CD4-positive, alpha-beta T cell treated with Interleukin-21 for 1 hour (primary cell): ENCODE results near the gene INPP5A.
"Not testable (repeated sequence)": the region's sequence is repeated elsewhere in the genome, so short reads cannot be mapped to it uniquely, and the experiment has no call there.

Experiments used
- DNase-seq: peaks from one replicate; pipeline ENCODE4 v3.0.0-alpha.2; 2020

The INPP5A gene

DNA sequence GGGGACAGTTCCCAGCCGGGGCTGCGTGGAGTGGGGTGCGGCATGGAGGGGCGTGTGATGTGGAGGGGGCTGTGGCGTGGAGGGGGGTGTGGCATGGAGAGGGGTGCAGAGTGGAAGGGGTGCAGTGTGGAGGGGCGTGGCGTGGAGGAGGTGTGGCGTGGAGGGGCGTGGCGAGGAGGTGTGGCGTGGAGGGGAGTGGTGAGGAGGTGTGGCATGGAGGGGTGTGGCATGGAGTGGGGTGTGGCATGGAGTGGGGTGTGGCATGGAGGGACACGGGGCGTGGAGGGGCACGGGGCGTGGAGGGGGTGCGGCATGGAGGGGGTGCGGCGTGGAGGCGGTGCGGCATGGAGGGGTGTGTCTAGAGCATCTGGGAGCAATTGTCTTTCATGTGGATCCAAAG, 214.8 kb downstream of the INPP5A start:
- no peak for DNase-seq

DNA sequence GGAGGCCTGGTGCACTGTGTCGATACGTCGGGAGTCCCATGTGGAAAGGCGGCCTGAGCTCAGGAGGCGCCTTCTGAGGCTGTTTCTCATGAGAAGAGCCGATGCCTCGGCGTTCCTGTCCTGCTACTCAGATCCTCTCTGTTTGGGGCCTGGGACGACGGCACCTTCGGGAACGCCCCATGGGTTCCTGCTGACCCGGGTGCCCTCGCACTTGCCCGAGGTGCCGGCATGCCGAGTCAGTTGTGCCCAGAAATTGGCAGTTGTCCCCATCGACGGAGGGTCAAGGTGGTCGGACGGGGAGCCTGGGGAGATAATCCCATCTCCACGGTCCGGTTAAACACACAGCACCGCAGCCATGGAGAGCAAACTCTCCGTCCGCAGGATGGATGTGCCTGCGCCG, 215.4 kb downstream of the INPP5A start:
- no peak for DNase-seq

DNA sequence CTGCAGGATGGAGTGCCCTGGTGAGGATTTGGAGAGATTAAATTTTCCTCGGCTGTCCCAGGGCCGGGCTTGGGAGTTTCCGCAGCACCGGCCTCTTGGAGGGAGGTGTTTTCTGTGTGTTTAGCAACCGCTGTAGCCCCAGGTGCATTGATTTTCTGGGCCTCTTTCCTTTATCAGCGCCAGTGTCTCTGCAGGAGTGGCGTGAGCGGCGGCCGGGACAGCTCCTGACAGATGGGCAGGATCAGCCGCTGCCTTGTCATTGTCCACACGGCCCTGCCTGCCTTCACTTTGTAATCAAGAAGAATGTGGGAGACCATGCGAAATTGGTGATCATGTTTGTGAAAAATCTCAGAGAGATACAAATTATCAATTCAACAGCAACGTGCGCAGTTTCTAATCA, 216.0 kb downstream of the INPP5A start:
- DNase-seq = no peak

DNA sequence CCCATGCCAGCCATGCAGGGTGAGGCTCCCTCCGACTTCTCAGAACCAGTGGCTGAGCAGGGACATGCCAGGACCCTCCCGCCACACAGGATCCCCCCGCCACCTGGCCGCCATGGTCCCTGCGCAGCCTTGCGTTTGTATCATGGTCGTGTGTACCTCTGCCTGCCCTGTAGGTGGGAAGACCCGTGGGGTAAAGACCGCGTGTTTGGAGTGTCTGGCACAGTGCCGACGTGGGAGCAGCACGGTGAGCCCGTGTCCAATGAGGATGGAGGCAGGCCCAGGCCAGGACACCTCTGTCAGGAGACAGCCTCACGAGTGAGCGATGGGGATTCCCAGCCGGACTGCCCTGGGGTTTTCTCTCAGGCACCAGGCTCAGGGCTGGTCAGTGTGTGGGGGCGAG, 216.5 kb downstream of the INPP5A start:
- DNase-seq = no peak

DNA sequence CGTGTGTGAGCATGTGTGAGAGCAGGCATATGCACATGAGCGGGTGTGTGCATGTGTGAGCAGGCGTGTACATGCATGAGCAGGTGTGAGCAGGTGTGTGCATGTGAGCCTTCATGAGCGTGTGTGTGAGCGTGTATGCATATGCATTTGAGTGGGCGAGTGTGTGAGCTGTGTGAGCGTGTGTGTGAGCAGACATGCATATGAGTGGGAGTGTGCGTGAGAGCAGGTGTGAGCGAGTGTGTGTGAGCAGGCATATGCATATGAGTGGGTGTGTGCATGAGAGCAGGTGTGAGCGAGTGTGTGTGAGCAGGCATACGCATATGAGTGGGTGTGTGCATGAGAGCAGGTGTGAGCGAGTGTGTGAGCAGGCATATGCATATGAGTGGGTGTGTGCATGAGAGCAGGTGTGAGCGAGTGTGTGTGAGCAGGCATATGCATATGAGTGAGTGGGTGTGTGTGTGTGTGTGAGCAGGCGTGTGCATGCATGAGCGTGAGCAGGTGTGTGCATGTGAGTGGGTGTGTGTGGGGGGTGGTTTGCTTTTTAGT, 217.7 kb downstream of the INPP5A start:
- no peak for DNase-seq

DNA sequence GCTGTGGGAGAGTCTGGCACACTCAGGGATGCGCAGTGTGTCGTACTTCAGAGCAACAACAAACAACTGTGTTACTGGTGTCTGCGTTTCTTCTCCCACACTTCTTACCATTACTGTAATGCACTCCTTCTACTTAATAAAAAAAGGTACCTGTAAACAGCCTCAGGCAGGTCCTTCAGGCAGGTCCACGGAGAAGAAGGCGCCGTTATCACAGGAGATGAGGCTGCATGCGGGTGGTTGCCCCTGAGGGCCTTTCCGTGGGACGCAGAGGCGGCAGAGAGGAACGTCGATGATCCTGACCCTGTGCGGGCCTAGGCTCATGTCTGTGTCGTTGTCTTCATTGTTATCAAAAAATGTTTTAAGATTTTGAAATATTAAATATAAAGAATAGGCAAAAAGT, 219.0 kb downstream of the INPP5A start:
- no peak for DNase-seq

DNA sequence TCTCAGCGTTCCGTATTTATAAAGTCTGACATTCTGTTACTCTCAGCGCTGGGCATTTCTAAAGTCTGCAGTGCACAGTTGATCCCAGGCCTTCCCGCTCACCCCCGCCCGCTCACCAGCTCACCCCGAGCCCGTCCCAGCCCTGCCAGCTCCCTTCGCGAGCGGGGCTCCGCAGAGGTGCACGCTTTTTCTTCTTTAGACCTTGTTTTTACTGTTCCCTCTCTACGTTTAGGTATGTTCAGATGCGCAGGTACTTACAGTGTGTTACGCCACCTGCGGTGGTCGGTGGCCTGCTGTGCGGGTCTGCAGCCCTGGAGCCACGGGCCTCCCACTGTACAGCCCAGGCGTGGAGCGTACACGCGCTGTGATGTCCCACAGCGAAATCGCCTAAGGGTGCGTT, 219.6 kb downstream of the INPP5A start:
- no peak for DNase-seq

DNA sequence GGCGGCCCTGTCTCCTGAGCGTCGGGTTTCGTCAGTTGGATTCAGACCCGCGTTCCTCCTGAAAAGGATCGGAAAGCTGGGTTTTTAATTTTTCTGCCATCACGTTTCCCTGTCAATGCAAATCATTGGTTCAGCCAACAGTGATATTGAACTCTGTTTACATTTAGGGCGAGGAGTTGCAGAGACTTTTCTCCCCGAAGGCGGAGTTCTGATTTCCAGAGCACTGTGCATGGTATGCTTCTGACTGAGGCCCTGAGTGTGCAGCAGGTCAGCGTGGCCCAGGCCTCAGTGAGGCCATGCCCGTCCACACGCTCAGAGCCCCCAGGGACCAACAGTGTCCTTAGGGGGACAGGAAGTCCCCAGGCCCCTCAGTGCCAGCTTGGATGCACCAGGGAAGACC, 221.3 kb downstream of the INPP5A start:
- no peak for DNase-seq

DNA sequence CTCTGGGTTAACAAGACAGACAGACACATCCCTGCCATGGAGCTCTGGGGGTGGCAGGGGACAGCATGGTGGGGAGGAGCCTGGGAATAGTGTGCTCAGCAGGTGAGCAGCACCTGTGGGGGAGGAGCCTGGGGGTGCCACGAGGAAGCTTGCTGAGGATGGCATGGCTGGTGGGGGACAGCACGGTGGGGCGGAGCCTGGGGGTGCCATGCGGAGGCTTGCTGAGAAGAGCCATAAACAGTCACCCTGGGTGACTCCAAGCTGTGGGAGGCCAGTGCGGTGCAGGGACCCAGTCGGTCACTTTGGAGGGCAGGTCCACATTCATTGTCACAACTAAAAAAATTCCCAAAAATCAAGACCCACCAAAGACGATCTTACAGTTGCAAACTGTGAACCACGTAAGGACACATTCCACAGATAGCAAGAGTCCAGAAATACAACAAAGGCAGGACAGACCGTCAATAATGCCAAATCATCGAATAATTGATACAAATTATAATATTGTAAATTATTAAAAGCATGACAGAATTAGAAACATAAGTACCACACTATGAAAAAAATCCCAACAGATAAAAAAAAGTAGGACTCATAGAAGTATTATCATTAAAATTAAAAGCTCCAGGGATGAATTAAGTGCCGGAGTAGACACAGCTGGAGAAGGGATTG, 223.9 kb downstream of the INPP5A start:
- no peak for DNase-seq

DNA sequence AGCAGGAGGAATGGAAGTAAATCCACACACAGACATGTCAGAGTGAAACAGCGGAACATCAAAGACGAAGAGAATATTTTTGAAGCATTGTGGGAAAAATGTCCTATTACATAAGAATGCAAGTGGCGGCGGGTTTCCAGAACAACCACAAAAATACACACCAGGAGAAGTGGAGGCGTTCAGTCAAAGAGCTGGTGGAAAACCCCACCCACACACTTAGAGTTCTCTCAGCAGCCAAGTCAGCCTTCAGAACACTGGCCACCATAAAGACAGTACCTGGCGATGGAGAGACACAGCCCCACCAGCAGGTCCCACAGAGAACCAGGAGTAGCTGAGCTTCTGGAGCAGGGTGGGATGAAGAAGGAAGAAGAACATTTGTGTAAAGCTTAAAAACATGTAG, 224.7 kb downstream of the INPP5A start:
- no peak for DNase-seq

DNA sequence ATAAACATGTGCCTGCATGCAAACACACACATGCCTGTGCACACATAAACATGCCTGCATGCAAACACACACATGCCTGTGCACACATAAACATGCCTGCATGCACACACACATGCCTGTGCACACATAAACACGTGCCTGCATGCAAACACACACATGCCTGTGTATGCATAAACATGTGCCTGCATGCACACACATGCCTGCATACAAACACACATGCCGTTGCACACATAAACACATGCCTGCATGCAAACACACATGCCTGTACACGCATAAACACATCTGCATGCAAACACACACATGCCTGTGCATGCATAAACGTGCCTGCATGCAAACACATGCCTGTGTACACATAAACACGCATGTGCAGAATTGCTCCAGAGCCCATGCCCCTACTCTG, 226.0 kb downstream of the INPP5A start:
- no peak for DNase-seq

DNA sequence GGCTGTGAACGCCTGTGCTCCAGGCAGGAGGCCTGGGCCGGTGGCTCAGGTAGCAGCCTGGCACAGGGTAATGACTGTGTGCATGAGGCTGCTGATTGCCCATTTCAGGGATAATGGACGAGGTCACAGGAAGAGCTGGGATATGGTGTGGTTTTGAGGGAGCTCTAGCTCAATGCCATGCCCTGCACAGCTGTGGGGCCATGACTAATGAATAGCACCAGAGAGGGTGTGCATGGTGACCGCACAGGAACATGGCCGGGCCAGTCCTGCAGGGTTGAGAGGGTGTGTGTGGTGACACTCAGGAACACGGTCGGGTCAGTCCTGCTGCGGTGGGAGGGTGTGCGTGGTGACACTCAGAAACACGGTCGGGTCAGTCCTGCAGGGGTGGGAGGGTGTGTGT, 226.5 kb downstream of the INPP5A start:
- no peak for DNase-seq

DNA sequence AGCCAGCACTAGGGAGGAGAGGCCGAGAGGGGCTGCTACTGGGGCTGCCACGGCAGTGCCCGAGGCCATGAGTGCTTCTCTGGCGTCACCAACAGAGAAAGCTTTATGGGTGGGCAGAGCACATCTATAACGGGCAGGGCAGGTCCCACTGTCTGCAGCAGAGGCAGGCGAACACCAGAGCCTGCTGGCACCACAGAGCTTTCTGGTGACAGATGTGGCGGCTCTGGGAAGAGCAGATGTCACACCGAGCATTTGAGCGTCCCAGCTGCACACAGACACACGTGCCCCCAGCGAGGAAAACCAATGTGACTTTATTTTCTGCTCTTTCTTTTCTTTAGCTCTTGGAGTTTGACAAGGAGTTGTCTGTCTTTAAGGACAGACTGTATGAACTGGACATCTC, 227.8 kb downstream of the INPP5A start:
- DNase-seq = no peak

DNA sequence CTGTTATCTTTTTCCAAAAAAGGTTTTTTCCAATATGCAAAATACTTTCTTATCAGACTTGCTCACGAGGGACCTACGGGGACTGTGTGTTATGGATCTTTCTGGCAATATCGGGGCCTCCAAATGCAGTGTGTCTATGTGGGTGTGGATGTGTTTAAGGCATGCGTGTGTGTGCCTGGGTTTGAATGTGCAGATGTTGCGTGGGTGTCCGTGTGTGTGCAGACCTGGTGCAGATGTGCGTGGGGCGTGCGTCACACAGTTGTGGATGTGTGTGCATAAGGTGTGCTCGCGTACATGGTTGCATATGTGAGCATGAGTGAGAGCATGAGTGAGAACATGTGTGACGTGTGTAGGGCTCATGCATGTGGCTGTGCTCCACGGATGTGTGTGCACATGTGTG, 228.7 kb downstream of the INPP5A start:
- no peak for DNase-seq

DNA sequence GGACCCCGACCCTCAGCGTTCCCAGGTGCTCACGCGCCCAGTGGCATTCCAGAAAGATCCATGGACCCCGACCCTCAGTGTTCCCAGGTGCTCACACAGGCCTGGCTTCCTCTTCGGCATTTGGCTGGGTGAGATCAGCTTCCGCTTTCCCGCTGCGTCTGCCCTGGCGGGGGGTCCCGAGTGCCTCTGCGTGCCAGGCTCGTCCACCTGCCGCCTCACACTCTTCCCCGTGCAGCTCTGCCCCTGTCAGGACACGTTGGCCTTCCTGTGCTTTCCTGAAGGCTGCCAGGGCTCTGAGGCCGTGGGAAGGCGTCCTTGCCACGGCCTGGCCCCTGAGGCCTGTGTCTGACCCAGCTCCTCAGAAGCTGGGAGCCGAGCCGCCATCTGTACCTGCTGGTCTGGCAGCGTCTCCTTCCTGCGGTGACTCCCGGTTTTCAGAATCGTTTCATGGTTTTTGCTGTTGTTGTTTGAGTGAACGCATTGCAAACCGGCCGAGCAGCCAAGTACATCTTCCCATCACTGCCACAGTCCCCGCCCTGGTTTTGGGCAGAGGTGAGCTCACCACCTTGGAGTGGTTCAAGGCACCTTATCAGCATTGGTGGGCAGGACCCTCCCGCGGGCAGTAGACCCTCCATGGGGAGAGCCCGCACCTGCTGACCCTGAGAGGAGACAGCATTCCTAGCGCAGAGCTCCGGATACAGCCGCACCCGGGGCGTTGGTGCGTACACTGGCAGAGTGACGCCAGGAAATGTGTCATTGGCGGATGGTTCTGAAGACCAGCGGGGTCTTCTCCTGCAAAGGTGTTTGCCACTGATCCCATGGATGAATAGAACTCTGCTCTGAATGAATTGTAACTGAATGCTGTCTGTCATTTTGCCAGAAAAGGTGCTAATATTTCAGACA, 231.0 kb downstream of the INPP5A start:
- no peak for DNase-seq

DNA sequence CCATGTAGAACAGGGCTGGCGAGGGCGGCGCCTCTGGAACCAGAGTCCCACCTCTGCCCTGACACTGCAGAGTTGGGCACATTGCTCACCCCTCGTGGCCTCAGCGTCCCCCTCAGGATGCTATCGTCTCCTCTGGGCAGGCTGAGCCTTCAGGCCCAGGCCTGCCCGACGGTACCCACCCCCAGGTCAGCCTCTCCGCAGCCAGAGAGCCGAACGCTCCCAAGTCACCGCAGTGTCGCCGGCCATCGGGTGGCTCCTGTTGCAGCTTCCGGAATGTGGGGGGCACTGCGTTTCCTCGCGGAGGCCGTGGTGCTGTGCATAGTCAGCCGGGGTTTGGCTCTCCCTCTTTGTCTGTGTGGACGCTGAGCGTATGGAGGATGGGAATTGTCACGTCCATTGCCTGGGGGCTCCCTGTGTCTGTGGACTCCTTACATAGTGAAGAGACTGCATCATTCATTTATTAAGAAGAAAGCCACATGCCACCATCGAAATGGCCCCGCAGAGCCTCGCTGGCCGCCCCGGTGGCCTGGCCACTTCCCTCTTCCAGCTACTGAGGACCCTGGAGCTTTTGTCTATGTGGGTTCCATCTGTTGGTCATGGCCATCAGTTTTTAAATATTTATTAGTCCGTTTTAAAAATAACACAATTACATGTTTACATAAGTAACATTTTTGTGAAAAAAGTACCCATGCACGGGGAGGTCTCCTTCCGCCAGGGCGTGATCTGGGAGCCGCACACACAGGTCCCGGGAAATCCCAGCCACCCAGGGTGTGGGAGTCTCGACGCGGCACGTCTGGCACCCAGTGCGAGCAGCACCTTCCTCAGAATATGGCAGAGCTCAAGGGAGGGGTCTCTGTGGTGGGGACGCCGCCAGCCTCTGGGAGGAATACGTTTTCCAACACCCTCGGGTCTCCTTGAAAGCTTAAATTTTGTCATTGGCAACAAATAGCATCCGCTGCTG, 232.8 kb downstream of the INPP5A start:
- no peak for DNase-seq

DNA sequence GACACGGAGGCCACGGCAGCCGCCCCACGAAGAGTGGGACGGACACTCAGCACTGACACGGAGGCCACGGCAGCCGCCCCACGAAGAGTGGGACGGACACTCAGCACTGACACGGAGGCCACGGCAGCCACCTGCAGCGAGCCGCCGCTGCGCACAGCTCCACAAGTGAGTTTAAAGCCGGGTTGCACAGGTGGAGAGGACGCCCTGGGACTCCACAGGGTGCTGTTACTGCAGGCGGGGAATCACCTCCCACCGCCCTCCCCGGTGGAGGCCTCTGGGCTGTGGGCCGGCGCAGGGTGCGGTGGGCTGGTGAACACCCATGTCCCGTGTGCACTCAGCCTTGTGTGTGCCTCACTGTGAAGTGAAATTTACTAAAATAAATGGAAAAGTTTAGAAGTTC, 235.2 kb downstream of the INPP5A start:
- not testable (repeated sequence) for DNase-seq

DNA sequence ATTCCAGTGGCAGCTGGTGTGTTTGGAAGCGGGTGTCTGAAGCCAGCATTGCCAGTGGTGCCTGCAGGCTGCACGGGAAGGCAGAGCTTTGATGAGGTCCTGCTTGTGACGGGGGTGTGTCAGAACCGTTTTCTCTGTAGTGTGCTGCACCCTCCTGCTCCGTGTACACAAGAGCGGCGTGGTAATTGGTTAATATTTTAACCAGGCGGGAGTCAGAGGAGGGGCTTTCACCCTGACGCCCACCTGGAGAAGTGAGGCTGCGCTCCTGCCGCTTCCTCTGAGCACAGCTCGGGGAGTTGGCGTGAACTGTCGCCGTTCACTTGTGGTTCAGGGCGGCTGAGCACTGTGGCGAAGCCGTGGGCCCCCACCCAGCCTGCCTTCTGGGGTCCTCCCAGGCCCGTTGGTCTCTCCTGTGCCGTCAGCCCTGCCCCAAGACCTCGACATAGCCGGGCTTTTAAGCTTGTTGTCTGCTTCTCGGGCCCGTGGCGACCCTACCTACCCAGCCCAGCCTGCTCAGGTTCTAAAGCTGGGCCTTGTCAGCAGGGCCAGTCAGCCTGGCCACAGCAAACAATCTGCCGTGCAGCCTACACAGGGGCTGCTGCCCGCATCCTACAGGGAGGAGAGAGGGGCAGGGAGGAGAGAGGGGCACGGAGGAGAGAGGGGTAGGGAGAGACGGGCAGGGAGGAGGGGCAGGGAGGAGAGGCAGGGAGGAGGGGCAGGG, 236.8 kb downstream of the INPP5A start:
- DNase-seq = no peak

DNA sequence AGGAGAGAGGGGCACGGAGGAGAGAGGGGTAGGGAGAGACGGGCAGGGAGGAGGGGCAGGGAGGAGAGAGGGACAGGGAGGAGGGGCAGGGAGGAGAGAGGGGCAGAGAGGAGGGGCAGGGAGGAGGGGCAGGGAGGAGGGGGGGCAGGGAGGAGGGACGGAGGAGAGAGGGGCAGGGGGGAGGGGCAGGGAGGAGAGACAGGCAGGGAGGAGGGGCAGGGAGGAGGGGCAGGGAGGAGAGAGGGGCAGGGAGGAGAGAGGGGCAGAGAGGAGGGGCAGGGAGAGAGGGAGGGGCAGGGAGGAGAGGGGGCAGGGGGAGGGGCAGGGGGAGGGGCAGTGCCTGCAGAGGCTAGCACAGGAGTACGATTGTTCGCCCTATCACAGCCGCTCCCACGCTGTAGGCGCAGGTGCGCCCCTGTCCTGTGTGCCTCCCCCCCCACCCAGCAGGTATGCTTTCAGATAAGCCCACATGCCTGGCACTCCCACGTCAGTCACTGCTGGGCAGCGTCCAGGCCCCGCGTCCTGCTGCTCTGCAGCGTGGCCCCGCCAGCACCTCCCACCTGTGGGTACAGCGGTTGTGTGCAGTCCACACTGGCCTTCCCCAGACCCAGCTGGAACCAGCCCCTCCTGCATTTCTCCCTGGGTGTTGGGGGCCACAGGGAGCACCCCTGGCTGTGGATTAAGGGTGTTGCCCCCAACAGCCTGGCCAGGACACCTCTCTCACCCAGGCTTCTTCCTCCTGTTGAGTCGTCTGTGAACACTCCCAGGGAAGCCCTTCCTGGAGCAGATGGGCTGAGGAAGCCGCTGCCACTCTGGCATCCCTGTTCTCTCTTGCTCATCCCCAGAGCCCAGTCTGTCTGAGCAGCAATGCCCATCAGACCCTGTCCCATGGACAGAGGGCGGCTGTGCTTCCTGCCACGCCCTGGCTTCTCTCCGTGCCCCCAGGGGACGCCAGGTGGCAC, 237.6 kb downstream of the INPP5A start:
- no peak for DNase-seq

DNA sequence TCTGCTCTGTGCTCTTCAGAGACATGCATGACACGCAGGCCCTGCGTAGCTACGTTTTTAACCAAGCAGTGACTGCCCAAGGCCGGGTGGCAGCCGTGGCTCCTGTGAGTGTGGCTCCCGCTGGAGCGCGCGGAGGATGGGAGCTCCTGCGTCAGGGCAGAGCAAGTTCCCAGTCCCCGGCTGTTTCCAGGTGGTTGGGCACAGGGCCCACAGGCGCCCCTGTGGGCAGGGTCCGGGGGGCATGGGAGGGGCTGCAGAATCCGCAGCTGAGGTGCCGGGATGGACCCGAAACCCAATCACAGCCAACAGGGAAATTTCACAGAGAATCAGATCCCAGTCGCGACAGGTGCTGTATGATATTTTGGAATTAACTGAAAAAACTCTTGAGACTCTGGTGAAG, 238.6 kb downstream of the INPP5A start:
- no peak for DNase-seq

DNA sequence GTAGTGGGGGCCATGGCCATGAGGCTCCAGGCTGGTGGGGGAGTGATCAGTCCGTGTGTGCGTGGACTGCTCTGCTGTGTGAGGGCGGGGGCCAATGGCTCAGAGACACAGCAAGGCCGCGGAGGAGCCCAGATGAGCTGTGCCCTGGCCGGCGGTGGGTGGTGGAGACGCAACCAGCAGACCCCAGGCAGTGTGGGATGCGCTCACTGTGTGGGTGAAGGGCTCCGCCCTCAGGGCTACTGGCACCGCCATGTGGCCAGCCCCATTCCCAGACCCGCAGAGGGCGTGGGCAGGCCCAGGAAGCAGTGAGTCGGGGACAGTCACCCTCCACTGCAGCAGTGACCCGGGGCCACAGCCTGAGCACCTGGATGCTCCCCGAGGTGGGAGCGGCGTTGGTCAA, 239.2 kb downstream of the INPP5A start:
- DNase-seq = no peak
